Uterus (tissue), 4 donors: Measurements from ENCODE around the gene ZNF185. TPM values are rescaled to one million over a fixed set of nuclear protein-coding genes. Genes with fewer than 3 reads are reported as not detected.
"Not testable (repeated sequence)": the region's sequence is repeated elsewhere in the genome, so short reads cannot be mapped to it uniquely, and the experiment has no call there.

Experiments
- DNase-seq, 2 donors: peaks; one replicate each; pipeline ENCODE4 v3.0.0-alpha.2; 2019 to 2020
- H3K27ac ChIP-seq, 2 donors: fragments of 200-600 bp; sonication (generic); 1 replicate in 1 of 2; 2 replicates in 1 of 2; pipeline ENCODE4 v1.5.1; 2016 to 2018
- H3K27me3 ChIP-seq, 2 donors: fragments of 200-600 bp; sonication (generic); one replicate each; pipeline ENCODE4 v1.5.1; 2018 to 2019; ENCODE audit warnings: control low read depth in 1 of 2
- H3K36me3 ChIP-seq, 2 donors: fragments of 200-600 bp; sonication (generic); one replicate each; pipeline ENCODE4 v1.5.1; 2019; ENCODE audit warnings: control low read depth in 1 of 2
- H3K4me1 ChIP-seq, 2 donors: fragments of 200-600 bp; sonication (generic); one replicate each; pipeline ENCODE4 v1.5.1; 2018 to 2019; ENCODE audit warnings: control low read depth in 1 of 2
- H3K4me3 ChIP-seq, 2 donors: fragments of 200-600 bp; sonication (generic); 1 replicate in 1 of 2; 2 replicates in 1 of 2; pipeline ENCODE4 v1.5.1; 2018 to 2019; ENCODE audit warnings: mild to moderate bottlenecking in 1 of 2
- H3K9me3 ChIP-seq, 2 donors: fragments of 200-600 bp; sonication (generic); one replicate each; pipeline ENCODE4 v1.5.1; 2019; ENCODE audit warnings: control low read depth in 1 of 2
- CTCF ChIP-seq, 4 experiments: fragments of 200-600 bp in 2 of 4; fragments of 450-650 bp in 2 of 4; sonication (generic) in 2 of 4; IDR thresholded peaks; one replicate each; pipeline ENCODE4 v1.5.1; 2016 to 2019; ENCODE audit warnings: antibody characterized with exemption in 4 of 4, mild to moderate bottlenecking in 2 of 4, moderate library complexity in 1 of 4
- POLR2A ChIP-seq, 2 donors: fragments of 450-650 bp; IDR thresholded peaks; one replicate each; pipeline ENCODE4 v1.6.1; 2016; ENCODE audit warnings: antibody characterized with exemption in 2 of 2, mild to moderate bottlenecking in 1 of 2, moderate library complexity in 1 of 2
- intact Hi-C: fragments of 100-400 bp; cut with DNase I; formaldehyde crosslinking; loops from one replicate; pipeline ENCODE4 v1.15.1; 2023; ENCODE audit warnings: low total_unique reads
- total RNA-seq, 4 donors: library from RNA; depleted of rRNA in 3 of 4; stranded (reverse); fragments of >200 nt in 3 of 4; gene quantifications; one replicate each; pipeline versions ENCODE4 v1.1.0 to v1.2.4, GENCODE V29; 2014 to 2023
- donor health status: DM: yes; HTN: yes; CAD: no.

The ZNF185 gene
- total RNA-seq, 4 donors from 2014 or later, result 1.3 to 32.6 (median 12.1) TPM

GRCh38 chrX:152904151-152905080, 6.5 kb downstream of the ZNF185 start:
- TF ChIP-seq POLR2A (IDR thresholded peaks at IDR 0.05) (no peak), CTCF (IDR thresholded peaks at IDR 0.05) (peak in 3 of 4 experiments; percentile 40 to 64 (median 53))
- Histone ChIP-seq H3K27me3 (no peaks in the 10 kb centered on the region), H3K4me3 (no peak overlapping the region), H3K4me1 (no peaks in the 10 kb centered on the region), H3K36me3 (no peaks in the 10 kb centered on the region), H3K9me3 (no peaks in the 10 kb centered on the region), H3K27ac (no peak overlapping the region)
- peak; percentile 42 to 54 for DNase-seq
- intact Hi-C loops, result no loop called here

- H3K27me3 ChIP-seq, result no peaks in the 10 kb centered on the region
- no peak overlapping the region for H3K27ac ChIP-seq
- no peak for DNase-seq
- no peaks in the 10 kb centered on the region for H3K36me3 ChIP-seq
- no peak overlapping the region for H3K4me3 ChIP-seq
- no peaks in the 10 kb centered on the region for H3K9me3 ChIP-seq
- no peaks in the 10 kb centered on the region for H3K4me1 ChIP-seq
- intact Hi-C loops, result no loop called here
- TF ChIP-seq POLR2A (IDR thresholded peaks at IDR 0.05) (no peak), CTCF (IDR thresholded peaks at IDR 0.05) (no peak)
Observed at GRCh38 chrX:152905081-152905420, 7.2 kb downstream of the ZNF185 start.

GRCh38 chrX:152907084-152907651, 9.3 kb downstream of the ZNF185 start:
- TF ChIP-seq POLR2A (IDR thresholded peaks at IDR 0.05) (peak in 1 of 2 donors; percentile 21), CTCF (IDR thresholded peaks at IDR 0.05) (no peak)
- Histone ChIP-seq H3K27ac (peak overlapping the region in 1 of 2 donors; percentile 20), H3K27me3 (no peaks in the 10 kb centered on the region), H3K4me3 (no peak overlapping the region), H3K9me3 (no peaks in the 10 kb centered on the region), H3K4me1 (no peaks in the 10 kb centered on the region), H3K36me3 (no peaks in the 10 kb centered on the region)
- DNase-seq, result peak; percentile 40 to 55
- intact Hi-C loops, result no loop called here

GRCh38 chrX:152908486-152908885, 10.6 kb downstream of the ZNF185 start:
- Histone ChIP-seq H3K4me3 (no peak overlapping the region), H3K27me3 (no peaks in the 10 kb centered on the region), H3K27ac (no peak overlapping the region), H3K4me1 (no peaks in the 10 kb centered on the region), H3K36me3 (no peaks in the 10 kb centered on the region), H3K9me3 (no peaks in the 10 kb centered on the region)
- TF ChIP-seq CTCF (IDR thresholded peaks at IDR 0.05), result no peak
- TF ChIP-seq POLR2A (IDR thresholded peaks at IDR 0.05), result no peak
- no peak for DNase-seq
- intact Hi-C loops, result no loop called here

- intact Hi-C loops, H3K27me3 ChIP-seq, H3K9me3 ChIP-seq, H3K4me3 ChIP-seq, H3K27ac ChIP-seq, H3K36me3 ChIP-seq, H3K4me1 ChIP-seq, DNase-seq: not testable (repeated sequence)
Observed at GRCh38 chrX:152910018-152910417, 12.2 kb downstream of the ZNF185 start.
